HG03460 (cell line): ENCODE data around the gene SPPL3.
"Not testable (repeated sequence)": the region's sequence is repeated elsewhere in the genome, so short reads cannot be mapped to it uniquely, and the experiment has no call there.

Experiments used
- ATAC-seq: cut with Tn5 transposase; IDR thresholded peaks from one replicate; pipeline ENCODE4 v1.9.1; 2021; ENCODE audit not compliant: unreplicated experiment

SPPL3 gene

GRCh38 chr12:120821878-120822277 is 82.3 kb downstream of the SPPL3 start:
- ATAC-seq: no peak

- ATAC-seq: no peak
These were observed 83.2 kb downstream of the SPPL3 start for GRCh38 chr12:120820884-120821510.

DNA sequence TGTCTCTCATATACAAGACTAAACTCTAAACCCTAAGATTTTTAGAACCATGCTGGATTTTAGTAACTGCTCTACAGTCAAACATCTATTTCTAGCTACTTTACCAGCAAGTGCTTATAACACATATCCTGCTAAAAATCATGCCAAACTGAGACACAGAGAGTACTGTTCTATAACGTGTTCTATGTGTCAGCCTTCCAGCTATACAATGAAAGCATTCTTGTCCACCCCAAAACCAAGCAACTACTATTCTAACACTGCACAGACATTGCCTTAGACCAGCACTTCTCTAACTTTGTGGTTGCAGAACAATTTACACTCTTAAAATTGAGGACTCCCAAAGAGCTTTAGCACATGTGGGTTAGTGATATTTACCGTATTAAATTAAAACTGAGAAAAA is 85.7 kb downstream of the SPPL3 start:
- ATAC-seq: no peak

DNA sequence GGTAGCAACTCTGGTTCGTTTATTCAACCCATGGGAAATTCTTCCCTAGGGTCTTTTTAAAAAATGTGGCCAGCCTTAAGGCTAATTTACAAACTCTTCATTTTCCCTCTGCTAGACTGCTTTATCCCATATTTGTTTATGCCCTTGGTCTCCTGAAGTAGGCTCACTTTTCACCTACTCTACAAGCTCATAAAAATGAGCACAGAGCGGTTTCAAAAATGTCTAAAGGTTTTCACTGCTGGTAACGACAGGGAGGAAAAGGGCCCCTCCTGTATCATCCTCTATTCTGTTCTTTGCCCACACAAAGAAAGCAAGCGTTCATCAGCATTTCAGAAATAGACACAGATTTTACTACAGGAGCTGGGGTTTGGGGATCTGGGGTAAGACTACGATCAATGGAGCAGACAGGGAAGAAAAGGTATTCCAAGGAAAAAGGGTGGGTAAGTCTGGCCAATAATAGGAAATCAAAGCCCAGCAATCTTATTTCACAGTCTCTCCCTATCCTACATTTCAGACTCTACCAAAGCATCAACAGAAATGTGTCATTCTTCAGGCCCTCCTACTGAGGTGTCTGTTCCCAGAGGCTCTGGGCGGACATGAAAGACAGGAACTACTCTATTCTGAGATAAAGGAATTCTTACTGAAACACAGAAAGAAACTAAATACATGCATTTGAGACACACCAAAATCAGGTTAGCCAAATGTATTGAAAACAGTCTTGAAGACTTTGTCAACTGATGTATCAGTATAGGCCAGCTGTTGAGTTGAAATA is 86.4 kb downstream of the SPPL3 start:
- no peak for ATAC-seq

DNA sequence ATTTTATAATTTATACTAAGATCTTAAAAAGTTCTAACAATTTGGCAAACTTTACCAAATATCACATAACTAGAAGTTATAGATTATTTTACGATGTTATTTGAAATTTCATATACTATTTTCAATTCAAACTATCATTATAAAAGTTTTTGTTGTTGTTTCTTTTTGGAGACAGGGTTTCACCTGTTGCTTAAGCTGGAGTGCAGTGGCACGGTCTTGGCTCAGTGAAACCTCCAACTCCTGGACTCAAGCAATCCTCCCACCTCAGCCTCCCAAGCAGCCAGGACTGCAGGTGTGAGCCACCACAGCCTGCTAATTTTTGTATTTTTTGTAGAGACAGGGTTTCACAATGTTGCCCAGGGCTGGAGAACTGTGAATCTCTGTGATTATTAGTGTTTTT is 87.8 kb downstream of the SPPL3 start:
- ATAC-seq: no peak

DNA sequence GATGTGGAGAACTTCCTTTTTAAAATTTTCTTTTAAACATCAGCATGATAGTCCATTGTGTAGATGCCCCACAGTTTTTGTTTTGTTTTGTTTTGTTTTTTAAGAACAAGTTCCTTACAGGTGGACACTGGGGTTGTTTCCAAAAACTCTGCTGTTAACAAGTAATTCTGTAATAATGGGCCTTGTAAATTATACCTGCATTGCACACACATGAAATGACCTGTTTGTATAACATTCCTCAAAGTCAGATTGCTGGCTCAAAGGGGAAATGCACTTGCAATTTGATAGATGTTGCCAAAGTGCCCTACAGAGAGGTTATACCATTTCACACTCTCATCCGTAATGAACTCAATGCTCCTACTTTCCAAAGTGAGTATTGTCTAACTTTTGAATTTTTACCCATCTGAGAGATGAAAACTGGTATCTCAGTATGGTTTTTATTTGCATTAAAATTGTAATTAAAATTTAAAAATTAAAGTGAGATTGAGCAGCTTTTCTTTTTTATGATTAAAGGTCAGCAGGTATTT is 89.2 kb downstream of the SPPL3 start:
- ATAC-seq: no peak

- ATAC-seq: no peak
These were observed 89.8 kb downstream of the SPPL3 start for GRCh38 chr12:120814203-120814902.

DNA sequence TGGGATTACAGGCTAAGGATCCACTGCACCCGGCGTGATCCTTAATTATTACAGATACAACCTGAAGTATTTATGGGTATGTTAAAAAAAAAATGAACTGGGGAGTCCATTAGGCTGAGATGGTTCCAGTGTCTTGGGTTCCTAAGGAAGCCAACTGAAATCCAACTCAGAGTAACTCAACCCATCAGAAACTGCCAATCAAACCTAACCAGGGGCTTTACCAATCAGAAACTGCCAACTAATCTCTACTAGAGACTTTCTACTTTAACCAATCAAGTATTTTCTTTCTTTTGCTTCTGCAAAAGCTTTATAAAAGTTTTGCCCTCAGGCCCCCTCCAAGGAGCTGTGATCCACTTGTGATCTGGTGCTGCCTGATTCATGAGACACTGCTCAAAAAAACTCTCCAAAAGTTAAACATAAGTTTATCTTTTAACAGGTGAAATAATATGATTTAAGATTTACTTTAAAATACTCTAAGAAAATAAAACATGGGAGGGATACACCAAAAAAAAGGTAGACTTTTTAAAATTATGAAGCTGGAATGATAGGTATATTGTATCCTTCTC is 90.5 kb downstream of the SPPL3 start:
- no peak for ATAC-seq

GRCh38 chr12:120810021-120810420 is 94.1 kb downstream of the SPPL3 start:
- ATAC-seq: no peak

DNA sequence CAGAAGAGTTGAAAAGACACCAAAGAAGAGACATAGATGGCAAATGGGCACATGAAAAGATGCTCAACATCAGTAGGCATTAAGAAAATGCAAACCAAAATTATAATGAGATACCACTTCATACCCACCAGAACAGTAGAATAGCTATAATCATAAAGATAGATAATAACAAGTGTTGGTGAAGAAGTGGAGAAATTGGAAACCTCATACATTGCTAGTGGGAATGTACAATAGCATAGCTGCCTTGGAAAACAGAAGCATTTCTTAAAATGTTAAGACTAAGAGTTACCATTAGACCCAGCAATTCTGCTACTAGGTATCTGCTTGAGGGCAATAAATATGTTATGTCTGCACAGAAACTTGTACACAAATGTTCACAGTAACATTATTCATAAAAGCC is 99.7 kb downstream of the SPPL3 start:
- no peak for ATAC-seq

GRCh38 chr12:120801146-120801545 is 103.0 kb downstream of the SPPL3 start:
- no peak for ATAC-seq

DNA sequence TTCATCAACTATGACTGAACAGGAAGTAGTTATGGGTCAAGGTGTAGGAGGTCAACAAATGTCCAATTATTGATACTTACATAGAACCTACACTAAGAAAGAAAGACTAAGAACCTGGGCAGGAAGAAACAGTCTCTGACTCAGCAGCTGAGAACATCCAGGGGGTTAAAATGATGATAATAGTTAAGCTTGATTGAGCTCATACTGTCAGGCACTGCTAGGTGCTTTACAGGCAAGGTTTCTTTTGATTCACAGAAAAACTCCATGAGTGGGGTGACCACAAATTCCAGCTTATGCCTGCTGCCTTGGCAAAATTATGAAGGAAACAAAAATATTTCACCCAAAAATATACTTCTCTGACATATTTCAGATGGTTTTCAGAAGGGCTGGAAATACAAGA is 103.5 kb downstream of the SPPL3 start:
- ATAC-seq: no peak

GRCh38 chr12:120799243-120800045 is 104.7 kb downstream of the SPPL3 start:
- ATAC-seq: no peak

- no peak for ATAC-seq
These were observed 105.5 kb downstream of the SPPL3 start for GRCh38 chr12:120798696-120799095.

GRCh38 chr12:120797677-120798642 is 106.2 kb downstream of the SPPL3 start:
- ATAC-seq: no peak

DNA sequence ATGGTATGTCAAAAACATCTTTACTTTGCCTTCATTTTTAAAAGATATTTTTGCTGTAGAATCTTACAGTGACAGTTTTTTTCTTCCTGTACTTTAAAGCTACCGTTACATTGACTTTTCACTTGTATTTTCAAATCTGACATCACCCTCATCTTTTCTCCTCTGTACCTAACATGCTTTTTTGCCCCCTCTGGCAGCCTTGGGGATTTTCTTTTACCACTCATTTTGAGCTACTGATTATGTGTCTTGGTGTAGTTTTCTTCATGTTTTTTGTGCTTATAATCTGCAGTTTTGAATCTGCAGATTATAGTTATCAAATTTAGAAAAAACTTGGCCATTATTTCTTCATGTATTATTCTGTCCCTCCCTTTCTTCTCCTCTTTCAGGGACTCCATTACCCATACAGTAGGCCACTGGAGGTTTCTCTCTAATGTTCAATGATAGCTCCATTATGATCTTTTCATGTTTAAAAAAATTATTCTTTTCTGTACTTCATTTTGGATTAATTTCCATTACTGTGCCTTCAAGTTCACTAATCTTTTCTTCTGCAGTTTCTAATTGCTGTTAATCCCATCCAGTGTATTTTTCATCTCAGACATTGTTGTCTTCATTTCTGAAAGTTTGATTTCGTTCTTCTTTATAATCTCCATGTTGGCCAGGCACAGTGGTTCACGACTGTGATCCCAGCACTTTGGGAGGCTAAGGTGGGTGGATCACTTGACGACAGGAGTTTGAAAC is 108.5 kb downstream of the SPPL3 start:
- no peak for ATAC-seq

DNA sequence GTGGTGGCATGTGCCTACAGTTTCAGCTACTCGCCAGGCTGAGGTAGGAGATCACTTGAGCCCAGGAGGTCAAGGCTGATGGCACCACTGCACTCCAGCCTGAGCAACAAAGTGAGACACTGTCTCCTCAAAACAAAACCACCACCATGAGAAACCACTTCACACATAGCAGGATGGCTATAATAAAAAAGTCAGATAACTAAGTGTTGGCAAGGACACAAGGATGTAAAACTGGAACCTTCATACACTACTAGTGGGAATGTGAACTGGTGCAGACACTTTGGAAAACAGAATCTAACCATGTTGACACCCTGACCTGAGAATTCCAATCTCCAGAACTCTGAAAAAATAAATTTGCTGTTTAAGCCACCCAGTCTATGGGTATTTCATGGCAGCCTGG is 110.8 kb downstream of the SPPL3 start:
- ATAC-seq: no peak

DNA sequence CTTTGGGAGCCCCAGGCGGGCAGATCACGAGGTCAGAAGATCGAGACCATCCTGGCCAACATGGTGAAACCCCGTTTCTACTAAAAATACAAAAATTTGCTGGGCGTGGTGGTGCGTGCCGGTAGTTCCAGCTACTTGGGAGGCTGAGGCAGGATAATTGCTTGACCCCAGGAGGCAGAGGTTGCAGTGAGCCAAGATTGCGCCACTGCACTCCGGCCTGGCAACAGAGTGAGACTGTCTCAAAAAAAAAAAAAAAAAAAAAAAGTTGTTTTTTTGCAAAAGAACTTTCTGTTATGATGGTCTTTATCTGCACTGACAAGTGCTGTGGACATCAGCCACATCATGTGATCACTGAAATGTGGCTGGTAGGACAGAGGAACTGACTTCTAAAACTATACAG is 111.7 kb downstream of the SPPL3 start:
- ATAC-seq: not testable (repeated sequence)

- ATAC-seq: no peak
These were observed 112.4 kb downstream of the SPPL3 start for GRCh38 chr12:120791669-120792176.
